ENCODE data around the gene MED9.

- TF ChIP-seq YY1 (tag by site-specific recombination; IDR thresholded peaks at IDR 0.05) (no peak), ZNF585B (tag by site-specific recombination; IDR thresholded peaks at IDR 0.05) (no peak), CTCF (tag by site-specific recombination; IDR thresholded peaks at IDR 0.05) (no peak), ZBTB17 (tag by site-specific recombination; IDR thresholded peaks at IDR 0.05) (no peak), REPIN1 (tag by site-specific recombination; IDR thresholded peaks at IDR 0.05; ENCODE audit: low read depth) (no peak)
These were observed 17.7 kb downstream of the MED9 start for GRCh38 chr17:17494499-17494869.
